H7 (cell line): ENCODE measurements around the gene GAB2. TPM values are rescaled to one million over a fixed set of nuclear protein-coding genes. Genes with fewer than 3 reads are reported as not detected.
A peak's percentile ranks its signal among the peaks of the same experiment; 100 is the strongest.

Experiments used
- DNase-seq: peaks from one replicate; pipeline ENCODE4 v3.0.0; 2012
- H3K27me3 ChIP-seq: 2 replicates; pipeline ENCODE4 v1.6.0; 2011; ENCODE audit warnings: mild to moderate bottlenecking, low read length; ENCODE audit not compliant: control insufficient read depth, insufficient read depth
- H3K36me3 ChIP-seq: replicated peaks from 2 replicates; pipeline ENCODE4 v1.5.1; 2011; ENCODE audit warnings: low read length; ENCODE audit not compliant: control insufficient read depth, insufficient read depth
- H3K4me3 ChIP-seq: 2 replicates; pipeline ENCODE4 v1.5.1; 2011; ENCODE audit warnings: low read depth, mild to moderate bottlenecking, control low read depth, low read length, moderate library complexity; ENCODE audit not compliant: insufficient read depth
- total RNA-seq: library from RNA; depleted of rRNA; stranded (reverse); fragments of >200 nt; shearing (Covaris generic); gene quantifications from 2 replicates; pipeline ENCODE4 v1.2.3, GENCODE V29; 2014

Gene GAB2
- total RNA-seq, 1 experiment from 2014 or later: 9.6 TPM

DNA sequence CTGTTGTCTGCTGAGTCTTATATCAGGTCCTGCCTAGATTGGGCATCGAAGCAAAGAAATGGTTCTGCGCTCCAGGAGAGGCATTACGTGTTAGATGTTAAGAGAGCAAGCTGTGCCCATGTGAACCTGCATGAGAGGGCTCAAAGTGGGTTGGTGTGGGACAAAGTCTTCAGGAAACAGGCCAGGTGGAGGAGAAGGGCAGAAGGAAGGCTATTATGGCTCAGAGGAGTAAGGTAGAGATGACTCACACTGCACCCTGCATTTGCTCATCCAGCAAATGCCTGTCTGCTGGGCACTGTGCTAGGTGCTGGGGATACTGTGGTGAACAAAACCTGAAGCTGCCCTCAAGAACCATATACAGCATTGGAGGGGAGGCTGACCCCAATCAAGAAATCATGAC, 223.1 kb downstream of the GAB2 start:
- Histone ChIP-seq H3K27me3 (no peaks in the 10 kb centered on the region), H3K4me3 (no peak overlapping the region), H3K36me3 (no peaks in the 10 kb centered on the region)
- DNase-seq: no peak

DNA sequence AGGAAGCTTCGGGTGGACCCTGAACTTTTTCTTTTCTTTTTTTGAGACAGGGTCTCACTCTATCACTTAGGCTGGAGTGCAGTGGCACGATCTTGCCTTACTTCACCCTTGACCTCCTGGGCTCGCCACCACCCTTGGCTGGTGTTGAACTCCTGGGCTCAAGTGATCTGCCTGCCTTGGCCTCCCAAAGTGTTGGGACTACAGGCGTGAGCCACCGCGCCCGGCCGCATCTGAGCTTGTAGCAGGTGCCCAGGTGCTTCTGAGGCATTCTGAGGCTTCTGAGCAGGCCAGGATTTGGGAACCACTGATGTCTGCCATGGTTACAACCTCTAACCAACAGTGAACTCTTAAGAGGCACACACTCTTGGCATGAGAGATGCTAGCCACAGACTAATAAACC, 223.8 kb downstream of the GAB2 start:
- Histone ChIP-seq H3K27me3 (no peaks in the 10 kb centered on the region), H3K36me3 (no peaks in the 10 kb centered on the region), H3K4me3 (no peak overlapping the region)
- no peak for DNase-seq

DNA sequence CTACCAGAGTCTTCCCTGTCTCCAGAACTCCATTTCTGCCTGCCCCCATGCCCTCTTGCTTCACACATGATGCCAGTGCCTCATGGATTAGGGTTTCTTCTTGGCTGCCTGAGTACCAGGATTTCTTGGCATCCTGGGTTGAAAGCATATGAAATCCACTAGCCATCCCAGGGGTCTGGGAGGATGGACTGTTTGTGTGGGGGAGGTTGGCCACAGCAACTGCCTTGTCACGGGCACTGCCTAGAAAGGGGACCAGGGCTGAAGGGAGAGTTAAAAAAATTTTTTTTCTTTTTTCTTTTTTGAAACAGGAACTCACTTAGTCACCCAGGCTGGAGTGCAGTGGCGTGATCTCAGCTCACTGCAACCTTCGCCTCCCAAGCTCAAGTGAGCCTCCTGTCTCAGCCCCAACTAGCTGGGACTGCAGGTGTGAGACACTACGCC, 224.7 kb downstream of the GAB2 start:
- H3K27me3 ChIP-seq: no peaks in the 10 kb centered on the region
- no peaks in the 10 kb centered on the region for H3K36me3 ChIP-seq
- H3K4me3 ChIP-seq: no peak overlapping the region
- DNase-seq: no peak

DNA sequence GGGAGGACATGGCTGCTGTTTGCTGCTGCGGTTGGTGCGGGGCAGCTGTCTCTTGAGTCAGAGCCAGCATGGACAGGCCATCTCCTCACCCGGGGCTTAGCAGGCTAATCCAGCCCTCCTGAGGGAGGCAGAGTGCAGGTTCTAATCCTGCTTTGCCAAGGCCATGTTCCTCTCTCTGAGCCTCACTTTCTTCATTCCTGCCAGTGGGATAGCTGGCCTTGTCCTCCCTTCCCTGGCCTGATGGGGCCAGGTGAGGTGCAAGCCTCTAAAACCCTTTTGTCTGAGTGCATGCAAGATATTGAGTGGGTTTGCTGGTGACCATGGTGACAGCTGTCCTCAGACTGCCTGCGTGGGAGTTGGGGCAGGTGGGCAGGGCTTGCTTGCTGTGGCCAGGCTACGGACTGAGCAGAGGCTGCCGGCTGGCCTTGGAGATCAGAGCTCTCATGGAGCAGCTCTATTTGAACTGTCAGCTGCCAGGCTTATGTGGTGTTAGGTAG, 225.3 kb downstream of the GAB2 start:
- Histone ChIP-seq H3K27me3 (peaks cover 2% of the 10 kb centered on the region; the same call in 1 of the 2 replicates), H3K4me3 (no peak overlapping the region), H3K36me3 (no peaks in the 10 kb centered on the region)
- DNase-seq: no peak

DNA sequence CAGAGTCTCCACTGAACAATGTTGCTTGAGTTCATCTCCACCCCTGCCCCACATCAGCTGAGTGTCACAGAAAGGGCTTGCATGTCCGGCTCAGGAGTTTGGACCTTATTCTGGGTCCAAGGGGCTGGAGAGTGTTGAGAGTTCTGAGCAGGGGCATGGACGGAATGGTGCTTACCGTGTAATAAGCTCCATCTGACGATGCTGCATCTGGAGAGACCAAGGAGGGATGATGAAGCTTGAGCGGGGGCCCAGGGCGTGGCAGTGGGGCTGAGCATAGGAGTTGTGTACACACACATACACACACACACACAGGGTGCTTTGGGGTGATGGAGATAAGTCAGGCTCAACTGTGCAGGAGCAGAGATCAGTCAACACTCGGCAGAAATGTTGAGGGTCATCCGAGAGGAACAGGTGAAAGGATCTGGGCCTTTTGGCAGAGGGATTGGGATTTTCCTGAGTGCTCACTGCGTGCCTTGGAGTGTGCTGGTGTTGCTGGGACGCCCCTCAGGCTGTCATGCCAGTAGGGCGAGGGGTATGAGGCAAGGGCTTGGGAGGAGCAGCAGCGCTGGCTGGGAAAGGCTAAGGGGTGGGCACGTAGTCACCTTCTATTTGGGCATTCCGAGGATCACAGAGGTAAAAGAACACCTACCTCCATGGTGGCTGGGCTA, 226.6 kb downstream of the GAB2 start:
- peaks cover 6% of the 10 kb centered on the region; the same call in 1 of the 2 replicates for H3K27me3 ChIP-seq
- no peak for DNase-seq
- H3K36me3 ChIP-seq: no peaks in the 10 kb centered on the region
- H3K4me3 ChIP-seq: no peak overlapping the region

DNA sequence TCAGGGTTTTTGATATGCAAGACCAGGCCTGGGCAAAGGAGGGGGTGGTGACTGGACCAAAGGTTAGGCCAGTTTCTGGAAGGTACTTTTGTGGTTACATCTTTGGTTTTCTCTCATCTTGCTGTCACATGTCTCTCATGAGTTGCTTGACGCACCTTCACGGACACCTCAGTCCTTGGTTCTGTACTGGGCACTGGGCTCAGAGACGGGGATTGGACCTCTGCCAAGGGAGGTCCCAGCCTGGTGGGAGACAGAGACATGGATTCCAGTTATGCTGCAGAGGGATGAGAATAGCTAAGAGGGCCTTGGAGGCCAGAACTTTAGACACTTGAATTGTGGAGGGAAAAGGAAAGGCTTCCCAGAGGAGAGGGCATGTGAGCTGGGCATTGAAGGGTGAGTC, 227.2 kb downstream of the GAB2 start:
- DNase-seq: no peak
- Histone ChIP-seq H3K27me3 (peaks cover 6% of the 10 kb centered on the region; the same call in 1 of the 2 replicates), H3K36me3 (no peaks in the 10 kb centered on the region), H3K4me3 (no peak overlapping the region)

DNA sequence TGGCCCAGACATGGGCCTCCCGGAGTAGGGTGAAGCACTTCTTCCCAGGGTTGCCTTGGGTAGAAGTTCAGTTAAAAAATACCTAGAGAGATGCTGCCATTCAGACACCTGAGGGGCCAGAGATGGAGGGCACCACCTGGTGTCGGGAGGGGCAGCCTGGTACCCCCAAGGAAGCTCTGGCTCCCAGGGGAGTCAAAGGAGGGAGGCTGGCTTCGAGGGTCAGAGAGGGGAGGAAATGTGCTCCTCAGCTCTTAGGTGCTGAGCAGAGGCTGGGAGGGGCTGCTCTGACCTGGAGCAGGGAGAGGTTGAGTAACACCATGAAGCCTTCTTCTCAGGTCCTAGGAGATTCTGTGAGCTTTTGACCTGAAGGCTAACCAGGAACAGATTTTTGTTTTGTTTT, 227.8 kb downstream of the GAB2 start:
- no peak for DNase-seq
- H3K27me3 ChIP-seq: peaks cover 6% of the 10 kb centered on the region; the same call in 1 of the 2 replicates
- H3K36me3 ChIP-seq: no peaks in the 10 kb centered on the region
- no peak overlapping the region for H3K4me3 ChIP-seq

DNA sequence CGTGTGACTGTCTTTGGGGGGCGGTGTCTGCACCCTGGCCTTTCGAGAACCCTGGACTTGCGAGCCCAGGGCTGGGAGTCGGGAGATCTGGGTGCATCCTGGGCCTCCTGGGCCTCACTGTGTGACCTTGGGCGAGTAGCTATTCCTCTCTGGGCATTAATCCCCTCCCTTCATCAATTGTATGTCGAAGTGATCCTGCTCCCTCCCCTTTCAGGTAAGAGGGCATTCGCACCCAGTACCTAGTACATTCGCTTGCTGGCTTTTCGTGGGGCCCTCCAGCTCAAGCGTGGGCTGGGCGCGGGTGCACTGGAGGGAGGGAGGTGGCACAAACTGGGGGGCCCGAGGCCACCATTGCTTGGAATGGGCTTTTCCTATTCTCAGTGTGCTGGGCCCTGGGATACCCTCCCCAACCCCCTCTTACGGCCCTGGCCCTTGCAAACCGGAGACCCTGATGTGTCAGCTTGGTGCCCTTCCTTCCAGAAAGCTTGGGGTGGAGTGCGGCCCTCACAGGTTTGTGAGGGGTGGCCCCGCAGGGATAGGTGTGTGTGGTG, 228.4 kb downstream of the GAB2 start:
- peaks cover 6% of the 10 kb centered on the region; the same call in 1 of the 2 replicates for H3K27me3 ChIP-seq
- H3K4me3 ChIP-seq: peak overlapping the region; percentile 66
- no peak for DNase-seq
- H3K36me3 ChIP-seq: no peaks in the 10 kb centered on the region

DNA sequence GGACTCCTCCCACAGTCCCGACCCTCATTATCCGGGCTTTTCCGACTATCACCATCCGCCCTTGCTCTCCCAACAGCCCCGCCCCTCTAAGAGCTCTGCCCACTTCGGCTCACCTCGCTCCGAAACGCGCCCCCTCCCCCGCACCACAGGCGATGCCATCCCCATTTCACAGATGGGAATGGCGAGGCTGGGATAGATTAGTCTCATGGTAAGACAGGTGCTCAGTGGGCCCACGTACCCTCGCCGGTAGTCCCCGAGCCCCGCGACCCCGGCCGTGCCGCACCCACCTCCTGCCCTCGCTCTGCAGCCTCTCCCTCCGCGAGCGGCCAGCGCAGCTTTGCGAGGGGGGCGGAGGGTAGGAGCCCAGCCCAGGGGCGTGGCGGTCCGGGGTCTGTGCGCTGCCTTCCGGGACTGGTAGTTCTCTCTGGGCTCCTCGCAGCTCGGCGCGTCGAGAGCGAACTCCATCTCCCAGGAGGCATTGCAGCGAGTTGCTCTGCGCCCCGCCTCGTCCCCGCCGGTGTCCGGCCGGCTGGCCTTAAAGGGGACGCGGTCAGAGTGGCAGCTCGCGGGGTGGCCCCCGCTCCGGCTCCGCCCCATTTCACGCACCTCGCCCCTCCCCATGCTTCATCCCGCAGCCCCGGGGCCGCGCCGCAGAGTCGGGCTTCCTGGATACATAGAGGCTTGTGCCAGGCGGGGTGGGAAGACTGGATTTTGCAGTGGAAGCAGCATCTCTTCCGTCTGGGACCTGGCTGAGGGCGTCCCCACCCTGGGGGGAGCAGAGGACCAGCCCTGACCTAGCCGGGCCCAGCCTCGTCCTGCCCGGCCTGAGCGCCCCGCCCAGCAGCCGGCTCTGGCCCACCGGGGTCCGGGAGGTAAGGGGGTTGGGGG, 229.1 kb downstream of the GAB2 start, which contains the start of the genes KCTD21 and USP35:
KCTD21 (minus strand) TSS at position 341 of the 888 bp plus-strand sequence. CDS start 14,072 bp downstream, outside the sequence.
USP35 (plus strand) TSS at position 634 of the 888 bp plus-strand sequence. CDS start 7,327 bp downstream, outside the sequence.
- peaks cover 6% of the 10 kb centered on the region; the same call in 1 of the 2 replicates for H3K27me3 ChIP-seq
- DNase-seq: peak; percentile 99

DNA sequence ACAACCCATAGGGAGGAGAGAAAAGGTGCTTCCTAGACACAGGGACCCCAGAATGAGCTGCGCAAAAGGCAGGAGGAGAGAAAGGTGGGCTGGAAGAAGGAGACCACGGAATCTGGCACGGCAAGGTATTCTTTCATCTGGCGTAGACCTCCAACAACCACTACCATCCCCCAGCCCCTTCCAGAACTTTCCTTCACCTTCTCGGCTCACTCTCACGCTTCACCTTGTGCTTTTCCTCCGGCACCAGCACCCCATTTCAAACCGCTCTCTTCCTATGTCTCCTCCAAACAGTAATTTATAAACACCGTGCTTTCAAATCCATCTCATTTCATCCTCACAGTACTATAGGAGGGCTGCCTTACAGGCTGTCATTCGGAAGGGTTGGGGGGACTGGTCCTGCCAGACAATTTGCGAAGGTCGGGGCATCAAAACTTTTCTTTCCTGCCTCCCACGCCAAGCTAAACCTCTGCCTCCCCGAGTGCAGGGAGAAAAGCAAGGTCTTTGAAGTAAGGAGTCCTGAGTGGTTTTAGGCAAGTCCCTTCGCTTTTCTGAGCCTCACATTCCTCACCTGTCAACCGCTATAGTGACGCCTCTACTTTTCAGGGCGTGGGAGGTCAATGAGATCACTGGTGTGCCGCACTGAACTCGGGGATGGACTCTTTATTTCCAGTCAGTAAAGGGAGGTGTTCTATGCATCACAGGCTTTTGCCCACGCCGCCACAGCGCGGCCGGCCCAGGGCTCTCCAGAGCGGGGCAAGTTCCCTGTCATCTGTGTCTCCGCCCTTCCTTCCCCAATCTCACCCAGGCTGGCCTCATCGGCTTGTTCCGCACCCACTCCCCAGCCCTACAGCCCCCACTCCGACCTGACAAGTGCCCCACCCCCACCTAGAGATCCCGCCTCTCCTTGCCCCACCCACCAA, 230.0 kb downstream of the GAB2 start:
- H3K27me3 ChIP-seq: peaks cover 6% of the 10 kb centered on the region; the same call in 1 of the 2 replicates
- peak; percentile 41 for DNase-seq
- peak overlapping the region; percentile 66 for H3K4me3 ChIP-seq
- no peaks in the 10 kb centered on the region for H3K36me3 ChIP-seq

More for the DNA sequence above, 229.1 kb downstream of the GAB2 start, which contains the start of the genes KCTD21 and USP35:
- Histone ChIP-seq H3K4me3 (peak within 1 kb of the TSS; percentile 66), H3K36me3 (no peaks in the 10 kb centered on the region)

DNA sequence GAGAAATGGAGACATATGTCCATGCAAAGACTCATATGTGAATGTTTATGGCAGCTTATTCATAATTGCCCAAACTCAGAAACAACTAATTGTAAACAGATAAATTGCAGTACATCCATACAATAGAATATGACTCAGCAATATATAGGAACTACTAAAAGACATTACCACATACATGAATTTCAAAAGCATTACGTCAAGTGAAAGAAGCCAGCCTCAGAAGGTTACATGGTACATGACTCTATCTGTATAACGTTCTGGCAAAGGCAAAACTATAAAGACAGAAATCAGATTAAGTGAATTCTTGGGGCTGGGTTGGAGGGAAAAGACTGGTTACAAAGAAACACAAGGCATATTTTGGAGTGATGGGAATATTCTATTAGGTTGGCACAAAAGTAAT, 236.4 kb downstream of the GAB2 start:
- no peak for DNase-seq
- H3K36me3 ChIP-seq: no peaks in the 10 kb centered on the region
- H3K4me3 ChIP-seq: no peak overlapping the region
- H3K27me3 ChIP-seq: no peaks in the 10 kb centered on the region

DNA sequence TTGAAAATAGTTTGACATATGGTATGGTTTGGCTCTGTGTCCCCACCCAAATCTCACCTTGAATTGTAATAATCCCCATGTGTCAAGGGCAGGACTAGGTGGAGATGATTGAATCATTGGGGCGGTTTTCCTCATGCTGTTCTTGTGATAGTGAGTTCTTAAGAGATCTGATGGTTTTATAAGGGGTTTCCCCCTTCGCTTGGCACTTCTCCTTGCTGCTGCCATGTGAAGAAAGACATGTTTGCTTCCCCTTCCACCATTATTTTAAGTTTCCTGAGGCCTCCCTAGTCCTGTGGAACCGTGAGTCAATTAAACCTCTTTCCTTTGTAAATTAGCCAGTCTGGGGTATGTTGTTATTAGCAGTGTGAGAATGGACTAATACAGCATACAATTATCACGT, 236.9 kb downstream of the GAB2 start:
- H3K27me3 ChIP-seq: no peaks in the 10 kb centered on the region
- DNase-seq: no peak

DNA sequence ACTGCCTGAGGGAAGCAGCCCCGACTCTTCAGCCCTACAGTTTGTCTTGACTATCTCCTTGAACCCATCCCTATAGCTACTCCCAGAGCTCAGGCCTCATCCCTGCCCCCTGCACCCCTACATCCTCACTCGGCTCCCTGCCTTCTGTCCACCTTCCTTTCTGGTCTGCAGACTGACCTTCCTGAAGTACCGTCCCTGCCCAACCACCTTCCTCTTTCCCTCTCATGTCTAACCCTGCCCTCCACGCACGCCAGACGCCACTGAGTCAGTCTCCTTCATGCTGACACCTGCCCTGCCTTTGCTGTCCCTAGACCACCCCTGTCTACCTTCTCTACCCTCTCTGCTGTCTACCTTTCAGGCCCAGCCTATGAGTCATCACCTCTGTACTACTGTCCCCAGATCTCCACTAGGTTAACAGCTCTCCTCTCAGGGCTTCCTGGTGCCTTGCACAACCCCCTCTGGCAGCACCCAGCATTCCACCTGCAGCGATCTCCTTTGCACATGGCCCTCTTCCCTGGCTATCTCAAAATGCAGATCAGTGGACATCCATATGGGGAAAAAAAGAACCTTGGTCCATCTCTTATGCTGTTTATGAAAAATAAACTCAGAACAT, 238.1 kb downstream of the GAB2 start:
- no peak for DNase-seq
- Histone ChIP-seq H3K36me3 (no peaks in the 10 kb centered on the region), H3K27me3 (no peaks in the 10 kb centered on the region), H3K4me3 (no peak overlapping the region)

More for the DNA sequence above, 236.9 kb downstream of the GAB2 start:
- Histone ChIP-seq H3K36me3 (no peaks in the 10 kb centered on the region), H3K4me3 (no peak overlapping the region)
